IPS-NIHi7 (cell line): ENCODE data around the gene FHIT.
A peak's percentile ranks its signal among the peaks of the same experiment; 100 is the strongest.

ENCODE experiments used
- DNase-seq: peaks from one replicate; pipeline ENCODE4 v3.0.0; 2012; ENCODE audit warnings: mixed read lengths; ENCODE audit errors: extremely low spot score

Gene FHIT

GRCh38 chr3:61251174-61251972 lies at the start of gene FHIT:
FHIT (minus strand) TSS chr3:61251452.
- DNase-seq, result peak; percentile 96

- no peak for DNase-seq
Observed at GRCh38 chr3:61300786-61301185, 49.5 kb upstream of the FHIT start.

- DNase-seq, result no peak
Observed at GRCh38 chr3:61300006-61300380, 48.7 kb upstream of the FHIT start.

GRCh38 chr3:61299343-61300005 lies 48.2 kb upstream of the FHIT start:
- DNase-seq, result peak; percentile 27

- DNase-seq, result no peak
Observed at GRCh38 chr3:61297821-61298220, 46.6 kb upstream of the FHIT start.

GRCh38 chr3:61288446-61288845 lies 37.2 kb upstream of the FHIT start:
- DNase-seq, result no peak

GRCh38 chr3:61283876-61284275 lies 32.6 kb upstream of the FHIT start:
- DNase-seq, result no peak

- DNase-seq, result no peak
Observed at GRCh38 chr3:61278713-61279112, 27.5 kb upstream of the FHIT start.

GRCh38 chr3:61277411-61277810 lies 26.2 kb upstream of the FHIT start:
- DNase-seq, result no peak

- no peak for DNase-seq
Observed at GRCh38 chr3:61269435-61269834, 18.2 kb upstream of the FHIT start.

GRCh38 chr3:61268644-61269043 lies 17.4 kb upstream of the FHIT start:
- DNase-seq, result no peak

- DNase-seq, result no peak
Observed at GRCh38 chr3:61264281-61264680, 13.0 kb upstream of the FHIT start.

- DNase-seq, result no peak
Observed at GRCh38 chr3:61257148-61257547, 5.9 kb upstream of the FHIT start.

- DNase-seq, result no peak
Observed at GRCh38 chr3:61253756-61254155, 2.5 kb upstream of the FHIT start.

GRCh38 chr3:61252836-61253235 lies 1.6 kb upstream of the FHIT start:
- no peak for DNase-seq

GRCh38 chr3:61250784-61251173 lies 473 bp downstream of the FHIT start:
- DNase-seq, result no peak

- DNase-seq, result no peak
Observed at GRCh38 chr3:61248496-61248895, 2.8 kb downstream of the FHIT start.

- DNase-seq, result no peak
Observed at GRCh38 chr3:61247191-61247590, 4.1 kb downstream of the FHIT start.

- no peak for DNase-seq
Observed at GRCh38 chr3:61239871-61240270, 11.4 kb downstream of the FHIT start.

- no peak for DNase-seq
Observed at GRCh38 chr3:61237858-61238257, 13.4 kb downstream of the FHIT start.

- DNase-seq, result no peak
Observed at GRCh38 chr3:61236556-61236955, 14.7 kb downstream of the FHIT start.

- no peak for DNase-seq
Observed at GRCh38 chr3:61233746-61234145, 17.5 kb downstream of the FHIT start.

- no peak for DNase-seq
Observed at GRCh38 chr3:61231693-61232092, 19.6 kb downstream of the FHIT start.
